Loucy (cell line): Measurements from ENCODE around the gene IL18RAP.

Source experiments
- H2AFZ ChIP-seq: fragments of 200-600 bp; sonication (generic); 2 replicates; pipeline ENCODE4 v1.6.0; 2016; ENCODE audit warnings: antibody characterized with exemption, mild to moderate bottlenecking, low read length, moderate library complexity
- H3F3A ChIP-seq: fragments of 200-600 bp; 2 replicates; pipeline ENCODE4 v1.6.0; 2016; ENCODE audit warnings: antibody characterized with exemption, low read depth, mild to moderate bottlenecking
- H3K27me3 ChIP-seq: fragments of 200-600 bp; sonication (generic); 2 replicates; pipeline ENCODE4 v1.6.1; 2014; ENCODE audit warnings: low read length, mild to moderate bottlenecking; ENCODE audit not compliant: insufficient read depth, poor library complexity, severe bottlenecking
- H3K36me3 ChIP-seq: fragments of 200-600 bp; sonication (generic); 2 replicates; pipeline ENCODE4 v1.6.1; 2016; ENCODE audit warnings: low read length; ENCODE audit not compliant: insufficient read depth
- H3K4me1 ChIP-seq: fragments of 200-600 bp; sonication (generic); 2 replicates; pipeline ENCODE4 v1.5.1; 2014; ENCODE audit warnings: low read length, mild to moderate bottlenecking; ENCODE audit not compliant: insufficient read depth, poor library complexity, severe bottlenecking
- H3K4me2 ChIP-seq: fragments of 200-600 bp; sonication (generic); 2 replicates; pipeline ENCODE4 v1.6.0; 2014; ENCODE audit warnings: antibody characterized with exemption, low read length, low read depth, mild to moderate bottlenecking; ENCODE audit not compliant: poor library complexity, severe bottlenecking
- H3K4me3 ChIP-seq: fragments of 200-600 bp; sonication (generic); 2 replicates; pipeline ENCODE4 v1.5.1; 2014; ENCODE audit warnings: low read length, mild to moderate bottlenecking, mixed read lengths; ENCODE audit not compliant: poor library complexity, severe bottlenecking
- H3K79me2 ChIP-seq: fragments of 200-600 bp; sonication (generic); 2 replicates; pipeline ENCODE4 v1.6.1; 2014; ENCODE audit warnings: low read length; ENCODE audit not compliant: insufficient read depth
- H3K9ac ChIP-seq: fragments of 200-600 bp; sonication (generic); 2 replicates; pipeline ENCODE4 v1.6.0; 2014; ENCODE audit warnings: mild to moderate bottlenecking, low read depth, low read length, moderate library complexity; ENCODE audit not compliant: poor library complexity, severe bottlenecking
- H3K9me2 ChIP-seq: fragments of 200-600 bp; sonication (generic); replicated peaks from 2 replicates; pipeline ENCODE4 v1.6.1; 2016; ENCODE audit warnings: low read depth, low read length, mixed read lengths
- H3K9me3 ChIP-seq: fragments of 200-600 bp; sonication (generic); 2 replicates; pipeline ENCODE4 v1.6.1; 2014; ENCODE audit warnings: mild to moderate bottlenecking, antibody characterized with exemption, low read length, low read depth; ENCODE audit not compliant: insufficient read depth
- H4K20me1 ChIP-seq: fragments of 200-600 bp; sonication (generic); 2 replicates; pipeline ENCODE4 v1.6.0; 2014; ENCODE audit warnings: antibody characterized with exemption, low read length, mild to moderate bottlenecking; ENCODE audit not compliant: insufficient read depth, poor library complexity, severe bottlenecking
- EZH2phosphoT487 ChIP-seq: fragments of 200-600 bp; IDR thresholded peaks from 2 replicates; pipeline ENCODE4 v1.6.1; 2018; ENCODE audit warnings: antibody characterized with exemption, mild to moderate bottlenecking, moderate library complexity, borderline replicate concordance
- TF ChIP-seq, protein P1 (sequence below): fragments of 200-600 bp; sonication (generic); conservative IDR thresholded peaks from 2 replicates; pipeline ENCODE4 v1.5.1; 2014; ENCODE audit warnings: mild to moderate bottlenecking, antibody characterized with exemption, low read length

The IL18RAP gene

DNA sequence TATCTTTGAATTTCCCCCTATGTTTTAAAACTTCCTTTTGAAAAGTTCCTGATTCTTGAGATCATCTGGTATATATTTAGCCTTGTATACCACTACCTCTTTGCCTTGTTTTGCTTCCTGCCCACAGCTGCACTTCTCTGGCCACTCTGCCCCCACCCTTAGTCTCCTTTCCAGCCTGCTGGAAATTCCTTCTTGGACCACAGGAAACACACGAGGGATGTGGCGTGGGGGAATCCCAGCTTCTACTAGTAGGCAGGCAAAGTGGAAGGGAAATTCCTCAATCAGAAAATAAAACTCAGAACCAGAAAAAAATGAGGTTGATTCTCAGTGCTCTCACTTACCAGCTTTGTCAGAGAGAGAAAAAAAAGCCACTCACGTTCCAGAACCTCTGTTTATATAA, 13.4 kb downstream of the IL18RAP start:
- Histone ChIP-seq H4K20me1 (no peaks in the 10 kb centered on the region), H3K36me3 (peaks cover 55% of the 10 kb centered on the region; the same call in 1 of the 2 replicates), H3K4me3 (no peak overlapping the region), H3K79me2 (peaks cover 43% of the 10 kb centered on the region), H3K27me3 (no peaks in the 10 kb centered on the region), H3F3A (no peaks in the 10 kb centered on the region), H2AFZ (no peak overlapping the region), H3K9me3 (no peaks in the 10 kb centered on the region), H3K4me1 (peaks cover 54% of the 10 kb centered on the region), H3K9me2 (no peaks in the 10 kb centered on the region), H3K4me2 (peak overlapping the region; percentile 39), H3K9ac (no peak overlapping the region)
- TF ChIP-seq EZH2phosphoT487: no peak
- TF ChIP-seq, protein P1, sequence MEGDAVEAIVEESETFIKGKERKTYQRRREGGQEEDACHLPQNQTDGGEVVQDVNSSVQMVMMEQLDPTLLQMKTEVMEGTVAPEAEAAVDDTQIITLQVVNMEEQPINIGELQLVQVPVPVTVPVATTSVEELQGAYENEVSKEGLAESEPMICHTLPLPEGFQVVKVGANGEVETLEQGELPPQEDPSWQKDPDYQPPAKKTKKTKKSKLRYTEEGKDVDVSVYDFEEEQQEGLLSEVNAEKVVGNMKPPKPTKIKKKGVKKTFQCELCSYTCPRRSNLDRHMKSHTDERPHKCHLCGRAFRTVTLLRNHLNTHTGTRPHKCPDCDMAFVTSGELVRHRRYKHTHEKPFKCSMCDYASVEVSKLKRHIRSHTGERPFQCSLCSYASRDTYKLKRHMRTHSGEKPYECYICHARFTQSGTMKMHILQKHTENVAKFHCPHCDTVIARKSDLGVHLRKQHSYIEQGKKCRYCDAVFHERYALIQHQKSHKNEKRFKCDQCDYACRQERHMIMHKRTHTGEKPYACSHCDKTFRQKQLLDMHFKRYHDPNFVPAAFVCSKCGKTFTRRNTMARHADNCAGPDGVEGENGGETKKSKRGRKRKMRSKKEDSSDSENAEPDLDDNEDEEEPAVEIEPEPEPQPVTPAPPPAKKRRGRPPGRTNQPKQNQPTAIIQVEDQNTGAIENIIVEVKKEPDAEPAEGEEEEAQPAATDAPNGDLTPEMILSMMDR: no peak

DNA sequence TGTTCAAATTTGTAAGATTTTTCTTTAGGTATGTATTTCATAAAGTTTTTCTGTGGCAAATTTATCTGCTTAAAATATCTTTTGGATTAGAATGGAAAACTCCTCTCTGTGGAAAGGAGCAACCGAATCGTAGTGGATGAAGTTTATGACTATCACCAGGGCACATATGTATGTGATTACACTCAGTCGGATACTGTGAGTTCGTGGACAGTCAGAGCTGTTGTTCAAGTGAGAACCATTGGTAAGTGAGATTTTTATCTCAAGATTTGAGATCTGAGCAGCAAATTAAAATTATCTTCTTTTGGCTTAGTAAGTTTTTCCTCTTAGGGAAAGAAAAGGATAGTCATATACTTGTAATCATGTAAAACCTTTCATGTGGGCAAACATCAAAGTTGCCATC, 14.2 kb downstream of the IL18RAP start:
- H3K4me3 ChIP-seq: no peak overlapping the region
- H2AFZ ChIP-seq: no peak overlapping the region
- H3K9me2 ChIP-seq: no peaks in the 10 kb centered on the region
- TF ChIP-seq EZH2phosphoT487: no peak
- TF ChIP-seq, protein P1: no peak
- H3K27me3 ChIP-seq: no peaks in the 10 kb centered on the region
- no peaks in the 10 kb centered on the region for H3F3A ChIP-seq
- H3K36me3 ChIP-seq: peaks cover 62% of the 10 kb centered on the region; the same call in 1 of the 2 replicates
- peak overlapping the region; percentile 25 for H3K4me2 ChIP-seq
- no peaks in the 10 kb centered on the region for H4K20me1 ChIP-seq
- H3K9ac ChIP-seq: no peak overlapping the region
- H3K4me1 ChIP-seq: peaks cover 47% of the 10 kb centered on the region
- peaks cover 37% of the 10 kb centered on the region for H3K79me2 ChIP-seq
- no peaks in the 10 kb centered on the region for H3K9me3 ChIP-seq

DNA sequence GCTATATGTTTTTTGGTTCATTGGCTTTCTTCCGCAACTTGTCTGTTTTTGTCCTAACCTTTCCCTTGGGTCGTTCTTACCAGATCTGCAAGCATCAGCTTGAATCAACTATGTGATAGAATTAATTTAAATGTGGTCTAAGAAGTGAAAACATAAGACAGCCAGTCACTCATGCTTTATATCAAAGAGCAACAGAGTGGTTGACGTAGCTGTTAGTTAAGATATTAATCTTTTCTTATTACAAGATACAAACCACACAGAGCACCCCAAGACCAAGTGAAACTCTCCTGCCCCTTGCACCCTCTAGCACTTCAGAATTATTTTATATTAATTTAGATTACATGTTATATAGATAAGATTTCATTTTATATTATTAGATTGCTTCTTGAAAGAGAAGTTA, 15.2 kb downstream of the IL18RAP start:
- Histone ChIP-seq H3K4me3 (no peak overlapping the region), H3K9ac (no peak overlapping the region), H3K9me2 (no peaks in the 10 kb centered on the region), H4K20me1 (no peaks in the 10 kb centered on the region), H3K9me3 (no peaks in the 10 kb centered on the region), H3K4me1 (peaks cover 43% of the 10 kb centered on the region), H3K79me2 (peaks cover 29% of the 10 kb centered on the region; the same call in 1 of the 2 replicates), H3K27me3 (no peaks in the 10 kb centered on the region), H3K36me3 (peaks cover 58% of the 10 kb centered on the region; the same call in 1 of the 2 replicates), H3F3A (no peaks in the 10 kb centered on the region), H3K4me2 (no peak overlapping the region), H2AFZ (no peak overlapping the region)
- no peak for TF ChIP-seq EZH2phosphoT487
- TF ChIP-seq, protein P1: no peak
